ENCODE data around the gene KCNA3.

KCNA3 gene

GRCh38 chr1:110637475-110637874 is 37.3 kb downstream of the KCNA3 start:
- no peak for DNase-seq

- DNase-seq: no peak
Measured at GRCh38 chr1:110636149-110636935, 38.4 kb downstream of the KCNA3 start.

- DNase-seq: no peak
Measured at GRCh38 chr1:110635434-110635833, 39.3 kb downstream of the KCNA3 start.

GRCh38 chr1:110634455-110635311 is 40.1 kb downstream of the KCNA3 start:
- DNase-seq: no peak

DNA sequence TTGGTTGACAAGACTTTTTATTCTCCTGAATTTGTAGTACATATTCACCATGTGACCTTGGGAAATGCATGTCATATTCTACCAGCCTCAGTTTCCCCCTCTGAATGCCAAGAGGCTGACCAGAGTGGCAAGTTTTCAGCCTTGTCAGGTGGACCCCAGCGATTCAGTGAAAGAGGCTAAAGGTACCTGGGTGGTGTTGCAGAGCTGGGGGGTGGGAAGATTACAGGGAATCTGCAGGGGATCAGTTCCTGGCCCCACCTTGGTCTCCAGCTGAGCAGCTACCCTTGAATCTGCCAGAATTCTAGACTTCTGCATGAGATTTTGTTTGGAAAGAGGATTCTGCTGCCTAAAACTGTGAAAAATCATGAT is 40.7 kb downstream of the KCNA3 start:
- no peak for DNase-seq

GRCh38 chr1:110633646-110634030 is 41.1 kb downstream of the KCNA3 start:
- DNase-seq: no peak

GRCh38 chr1:110631836-110632620 is 42.7 kb downstream of the KCNA3 start:
- DNase-seq: no peak

GRCh38 chr1:110630839-110631663 is 43.7 kb downstream of the KCNA3 start:
- DNase-seq: peak; percentile 40

GRCh38 chr1:110628323-110629105 is 46.2 kb downstream of the KCNA3 start:
- no peak for DNase-seq

DNA sequence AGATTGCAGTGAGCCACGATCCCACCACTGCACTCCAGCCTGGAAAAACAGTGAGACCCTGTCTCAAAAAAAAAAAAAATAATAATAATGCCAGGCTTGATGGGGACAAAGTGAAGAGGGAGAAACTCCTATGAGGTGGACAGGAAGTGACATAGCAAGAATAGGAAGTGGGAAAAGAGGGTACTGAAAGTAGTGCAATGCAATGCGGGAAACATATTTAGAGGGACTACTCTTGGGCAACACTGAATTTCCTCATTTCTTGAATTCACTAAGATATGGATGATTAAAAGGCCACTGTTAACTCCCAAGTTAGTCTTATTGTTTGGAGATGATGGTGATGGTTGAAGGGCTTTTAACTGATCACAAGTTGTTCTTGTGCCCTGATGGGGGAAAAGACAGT is 47.0 kb downstream of the KCNA3 start:
- DNase-seq: no peak

DNA sequence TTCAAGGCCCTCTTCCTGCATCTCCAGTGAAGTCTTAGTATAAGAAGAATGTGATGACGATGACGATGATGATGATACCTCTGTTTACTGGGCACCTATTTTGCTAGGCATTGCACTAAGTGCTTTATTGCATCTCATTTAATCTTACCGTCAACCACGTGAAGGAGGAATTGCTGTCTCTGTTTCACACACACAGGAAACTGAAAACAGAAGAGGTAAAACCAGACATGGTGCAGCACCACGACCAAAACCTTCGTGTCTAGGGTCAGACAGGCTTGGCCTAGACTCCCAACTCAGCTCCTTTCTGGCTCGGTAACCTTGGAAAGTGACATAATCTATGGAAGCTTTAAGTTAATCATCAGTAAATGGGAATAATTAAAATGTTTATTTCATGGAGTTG is 47.9 kb downstream of the KCNA3 start:
- no peak for DNase-seq

All from fibroblast of skin of back (primary cell).